ENCODE data around the gene ACTL7A. TPM values are rescaled to one million over a fixed set of nuclear protein-coding genes. Genes with fewer than 3 reads are reported as not detected.
"Not testable (repeated sequence)": the region's sequence is repeated elsewhere in the genome, so short reads cannot be mapped to it uniquely, and the experiment has no call there.

The ACTL7A gene
- polyA plus RNA-seq, 2 of the 4 experiments (the other 2 are of a cell fraction), result not detected

DNA sequence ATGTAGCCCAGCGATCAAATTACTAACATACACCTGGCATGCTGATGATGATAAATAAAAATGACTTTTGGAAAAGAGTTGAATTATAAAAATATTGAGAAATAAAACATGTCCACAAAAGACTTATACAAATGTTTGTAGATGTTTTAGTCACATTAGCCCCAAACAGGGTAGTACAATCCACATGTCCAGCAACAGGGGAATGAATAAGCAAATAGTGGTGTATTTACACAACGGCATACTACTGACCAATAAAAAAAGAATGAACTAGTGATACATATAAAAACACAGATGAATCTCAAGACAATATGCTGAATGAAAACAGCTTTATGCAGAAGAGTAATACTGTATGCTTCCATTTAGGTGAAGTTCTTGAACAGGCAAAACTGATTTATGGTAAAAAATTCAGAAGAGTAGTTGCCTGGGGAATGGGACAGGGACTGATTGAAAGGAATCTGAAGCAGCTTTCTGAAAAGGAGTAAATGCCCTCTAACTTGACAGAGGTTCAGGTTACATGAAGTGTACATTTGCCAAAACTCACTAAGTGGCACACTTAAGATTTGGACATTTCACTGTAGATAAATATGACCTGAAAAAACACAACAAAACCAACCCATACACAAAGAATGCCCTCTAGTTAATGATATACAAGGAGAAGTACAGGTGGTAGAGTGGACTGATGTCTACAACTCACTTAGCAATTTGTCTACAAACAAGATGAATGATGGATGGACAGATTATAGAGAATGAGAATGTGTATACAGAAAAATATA is 35.4 kb downstream of the ACTL7A start (continued):
- TF ChIP-seq, protein P1, sequence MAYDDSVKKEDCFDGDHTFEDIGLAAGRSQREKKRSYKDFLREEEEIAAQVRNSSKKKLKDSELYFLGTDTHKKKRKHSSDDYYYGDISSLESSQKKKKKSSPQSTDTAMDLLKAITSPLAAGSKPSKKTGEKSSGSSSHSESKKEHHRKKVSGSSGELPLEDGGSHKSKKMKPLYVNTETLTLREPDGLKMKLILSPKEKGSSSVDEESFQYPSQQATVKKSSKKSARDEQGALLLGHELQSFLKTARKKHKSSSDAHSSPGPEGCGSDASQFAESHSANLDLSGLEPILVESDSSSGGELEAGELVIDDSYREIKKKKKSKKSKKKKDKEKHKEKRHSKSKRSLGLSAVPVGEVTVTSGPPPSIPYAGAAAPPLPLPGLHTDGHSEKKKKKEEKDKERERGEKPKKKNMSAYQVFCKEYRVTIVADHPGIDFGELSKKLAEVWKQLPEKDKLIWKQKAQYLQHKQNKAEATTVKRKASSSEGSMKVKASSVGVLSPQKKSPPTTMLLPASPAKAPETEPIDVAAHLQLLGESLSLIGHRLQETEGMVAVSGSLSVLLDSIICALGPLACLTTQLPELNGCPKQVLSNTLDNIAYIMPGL (CRISPR knock-in tag; IDR thresholded peaks at IDR 0.05; ENCODE audit: borderline replicate concordance), result no peak
- TF ChIP-seq TP53 (CRISPR knock-in tag; IDR thresholded peaks at IDR 0.05), result no peak
- no peak for TF ChIP-seq CEBPB (IDR thresholded peaks at IDR 0.05)
- no peak for TF ChIP-seq FOSL2 (IDR thresholded peaks at IDR 0.05)
- no peak for TF ChIP-seq FOSL2 (CRISPR knock-in tag; IDR thresholded peaks at IDR 0.05)
- no peak for TF ChIP-seq RFX5 (IDR thresholded peaks at IDR 0.05)
- no peak for TF ChIP-seq HOXA7 (CRISPR knock-in tag; IDR thresholded peaks at IDR 0.05)

DNA sequence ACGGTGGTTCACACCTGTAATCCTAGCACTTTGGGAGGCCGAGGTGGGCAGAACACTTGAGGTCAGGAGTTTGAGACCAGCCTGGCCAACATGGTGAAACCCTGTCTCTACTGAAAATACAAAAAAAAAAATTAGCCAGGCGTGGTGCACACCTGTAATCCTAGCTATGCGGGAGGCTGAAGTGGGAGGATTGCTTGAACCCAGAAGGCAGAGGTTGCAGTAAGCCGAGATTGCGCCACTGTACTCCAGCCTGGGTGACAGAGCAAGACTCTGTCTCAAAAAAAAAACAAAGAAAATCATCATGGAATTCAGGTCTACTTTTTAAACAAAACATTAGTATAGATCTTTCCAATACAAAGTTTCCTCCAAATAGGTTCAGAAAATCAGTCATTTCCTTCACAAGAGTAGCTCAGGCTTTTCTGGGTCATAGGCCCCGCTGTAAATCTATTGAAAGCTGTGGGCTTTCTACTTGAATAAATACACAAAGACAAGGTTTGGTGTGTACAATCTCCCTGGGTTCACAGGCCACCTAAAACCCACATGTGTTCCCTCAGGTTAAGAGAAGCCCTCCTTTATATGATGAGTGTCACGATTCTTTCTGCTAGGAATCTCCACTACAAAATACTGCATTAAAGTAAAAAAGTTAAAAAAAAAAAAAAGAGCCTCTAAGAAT is 37.1 kb downstream of the ACTL7A start:
- FAIRE-seq; DNase-seq (ENCODE audit: low read depth in 1 of 2, low spot score in 1 of 2); ATAC-seq; H3K9me3 ChIP-seq; H3K4me3 ChIP-seq; H3K4me1 ChIP-seq; H3K4me2 ChIP-seq; H3K27ac ChIP-seq; POLR2A ChIA-PET: not testable (repeated sequence)
- CTCF ChIA-PET, result interaction anchor here (0.6 to 1.9 kb wide), 10 partner anchors 10 to 1471 kb away, joined by 3 to 7 read pairs (median 4); no protein-coding TSS in a partner anchor
- WGBS (ENCODE audit: missing lambda C conversion rate), result 90% methylated on average over 8 of the region's 8 CpGs

DNA sequence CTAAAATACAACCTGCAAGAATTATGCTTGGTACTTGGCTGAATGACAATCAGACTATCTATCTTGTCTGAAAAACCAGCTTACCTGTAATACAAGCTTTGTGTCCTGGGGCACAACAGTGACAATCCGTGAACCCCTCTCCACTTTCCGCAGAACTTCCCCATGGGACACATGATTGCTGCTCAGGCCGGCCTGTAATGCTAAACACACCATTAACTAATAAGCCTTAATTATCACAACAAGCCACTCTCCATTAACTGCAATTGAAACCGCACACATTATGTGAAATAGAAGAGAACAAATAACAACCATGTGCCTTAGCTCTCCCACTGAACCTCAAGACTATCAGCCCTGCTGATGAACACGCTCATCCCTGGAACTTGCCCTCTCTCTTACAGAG is 38.1 kb downstream of the ACTL7A start:
- Histone ChIP-seq H3K27ac (no peak overlapping the region), H3K4me2 (no peak overlapping the region), H3K4me3 (no peak overlapping the region), H3K4me1 (no peaks in the 10 kb centered on the region), H3K9me3 (no peaks in the 10 kb centered on the region)
- ATAC-seq, result no peak
- CTCF ChIA-PET, result interaction anchor here (0.6 to 1.9 kb wide), 9 partner anchors 11 to 1470 kb away, joined by 3 to 7 read pairs (median 4); no protein-coding TSS in a partner anchor
- FAIRE-seq, result no peak
- POLR2A ChIA-PET, result no interaction called here
- TF ChIP-seq MAZ (IDR thresholded peaks at IDR 0.05; ENCODE audit: borderline replicate concordance, low read depth, low read length) (no peak), FOSL2 (IDR thresholded peaks at IDR 0.05) (no peak), FOSL2 (CRISPR knock-in tag; IDR thresholded peaks at IDR 0.05) (no peak), ZC3H11A (IDR thresholded peaks at IDR 0.05) (no peak), TFCP2L1 (CRISPR knock-in tag; IDR thresholded peaks at IDR 0.05) (no peak), CHD4 (IDR thresholded peaks at IDR 0.05; ENCODE audit: borderline replicate concordance) (no peak), NR3C1 (IDR thresholded peaks at IDR 0.05) (no peak), SREBF2 (IDR thresholded peaks at IDR 0.05) (no peak), EP300 (IDR thresholded peaks at IDR 0.05) (no peak), NPAS2 (CRISPR knock-in tag; IDR thresholded peaks at IDR 0.05; ENCODE audit: borderline replicate concordance) (no peak)
- TF ChIP-seq, protein P2, sequence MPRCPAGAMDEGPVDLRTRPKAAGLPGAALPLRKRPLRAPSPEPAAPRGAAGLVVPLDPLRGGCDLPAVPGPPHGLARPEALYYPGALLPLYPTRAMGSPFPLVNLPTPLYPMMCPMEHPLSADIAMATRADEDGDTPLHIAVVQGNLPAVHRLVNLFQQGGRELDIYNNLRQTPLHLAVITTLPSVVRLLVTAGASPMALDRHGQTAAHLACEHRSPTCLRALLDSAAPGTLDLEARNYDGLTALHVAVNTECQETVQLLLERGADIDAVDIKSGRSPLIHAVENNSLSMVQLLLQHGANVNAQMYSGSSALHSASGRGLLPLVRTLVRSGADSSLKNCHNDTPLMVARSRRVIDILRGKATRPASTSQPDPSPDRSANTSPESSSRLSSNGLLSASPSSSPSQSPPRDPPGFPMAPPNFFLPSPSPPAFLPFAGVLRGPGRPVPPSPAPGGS (IDR thresholded peaks at IDR 0.05), result no peak
- WGBS (ENCODE audit: missing lambda C conversion rate), result 93% methylated on average over 5 of the region's 5 CpGs
- DNase-seq (ENCODE audit: low read depth in 1 of 2, low spot score in 1 of 2), result no peak

DNA sequence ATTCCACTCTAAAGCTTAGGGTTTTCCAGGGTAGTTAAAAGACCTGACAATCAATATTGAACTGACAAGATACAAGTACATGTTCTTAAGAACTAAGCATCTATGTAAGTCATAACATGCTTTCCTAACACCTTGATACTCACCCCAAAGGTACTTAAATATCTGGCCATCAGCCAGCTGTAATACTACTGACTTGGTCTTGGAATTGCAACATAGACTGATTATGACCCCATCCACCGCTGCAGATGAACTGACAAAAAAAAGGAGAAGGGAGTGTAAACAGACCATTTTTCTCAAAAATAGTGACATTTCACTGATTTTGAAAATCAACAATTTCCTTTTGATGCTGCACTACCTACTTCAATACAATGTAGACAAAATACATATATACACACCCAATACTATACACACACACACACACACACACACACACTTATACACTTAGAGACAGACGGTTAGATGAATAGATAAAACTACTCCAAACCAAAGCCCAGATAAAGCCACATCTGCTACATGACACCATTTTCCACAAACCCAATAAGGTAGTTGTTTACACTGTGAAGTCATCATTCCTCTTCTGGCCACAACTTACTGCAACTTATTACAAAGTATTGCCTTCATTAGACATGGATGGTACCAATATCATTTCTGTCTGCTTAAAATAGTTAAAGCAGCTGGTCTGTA is 41.5 kb downstream of the ACTL7A start:
- Histone ChIP-seq H3K27ac (no peak overlapping the region), H3K4me3 (no peak overlapping the region), H3K4me1 (no peaks in the 10 kb centered on the region), H3K4me2 (no peak overlapping the region), H3K9me3 (no peaks in the 10 kb centered on the region)
- CTCF ChIA-PET, result interaction anchor here (0.8 kb wide), 1 partner anchor 11 kb away, joined by 4 read pairs; no protein-coding TSS in a partner anchor
- no peak for TF ChIP-seq TP53 (CRISPR knock-in tag; IDR thresholded peaks at IDR 0.05)
- TF ChIP-seq BHLHE40 (IDR thresholded peaks at IDR 0.05; ENCODE audit: low read depth, low read length), result no peak
- TF ChIP-seq HOXB5 (CRISPR knock-in tag; IDR thresholded peaks at IDR 0.05), result no peak
- TF ChIP-seq RAD21 (conservative IDR thresholded peaks at IDR 0.05 in 1 of 2, IDR thresholded peaks at IDR 0.05 in 1 of 2), result no peak
- no peak for TF ChIP-seq RNF2 (IDR thresholded peaks at IDR 0.05; ENCODE audit: borderline replicate concordance, low read depth)
- TF ChIP-seq FOSB (CRISPR knock-in tag; IDR thresholded peaks at IDR 0.05), result no peak
- TF ChIP-seq HDAC2 (IDR thresholded peaks at IDR 0.05), result no peak
- no peak for TF ChIP-seq ESRRA (IDR thresholded peaks at IDR 0.05; ENCODE audit: borderline replicate concordance, low read length)
- TF ChIP-seq, protein P3, sequence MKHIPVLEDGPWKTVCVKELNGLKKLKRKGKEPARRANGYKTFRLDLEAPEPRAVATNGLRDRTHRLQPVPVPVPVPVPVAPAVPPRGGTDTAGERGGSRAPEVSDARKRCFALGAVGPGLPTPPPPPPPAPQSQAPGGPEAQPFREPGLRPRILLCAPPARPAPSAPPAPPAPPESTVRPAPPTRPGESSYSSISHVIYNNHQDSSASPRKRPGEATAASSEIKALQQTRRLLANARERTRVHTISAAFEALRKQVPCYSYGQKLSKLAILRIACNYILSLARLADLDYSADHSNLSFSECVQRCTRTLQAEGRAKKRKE (CRISPR knock-in tag; IDR thresholded peaks at IDR 0.05; ENCODE audit: low read depth), result no peak
- no peak for TF ChIP-seq ZC3H11A (IDR thresholded peaks at IDR 0.05)
- no peak for TF ChIP-seq FOSL2 (IDR thresholded peaks at IDR 0.05)
- TF ChIP-seq FOSL2 (CRISPR knock-in tag; IDR thresholded peaks at IDR 0.05), result no peak
- TF ChIP-seq CHD2 (IDR thresholded peaks at IDR 0.05; ENCODE audit: low read length, partially characterized antibody), result no peak
- no peak for TF ChIP-seq GATA3 (IDR thresholded peaks at IDR 0.05; ENCODE audit: borderline replicate concordance)
- no peak for DNase-seq (ENCODE audit: low read depth in 1 of 2, low spot score in 1 of 2)
- POLR2A ChIA-PET, result no interaction called here
- 89% methylated on average over 2 of the region's 2 CpGs for WGBS (ENCODE audit: missing lambda C conversion rate)
- ATAC-seq, result no peak
- FAIRE-seq, result no peak

Measured in A549 (cell line).